Lower lobe of right lung (tissue), 2 donors: ENCODE data around the gene RAB2B. TPM values are rescaled to one million over a fixed set of nuclear protein-coding genes. Genes with fewer than 3 reads are reported as not detected.

ENCODE experiments used
- ATAC-seq, 2 donors: fragments of 200-7000 bp; cut with Tn5 transposase; one replicate each; pipeline ENCODE4 v1.9.1; 2020 to 2022; ENCODE audit warnings: mild to moderate bottlenecking in 2 of 2, moderate library complexity in 2 of 2
- DNase-seq: peaks from one replicate; pipeline ENCODE4 v3.0.0-alpha.2; 2020
- H3K27ac ChIP-seq: fragments of 200-600 bp; one replicate; pipeline ENCODE4 v1.8.0; 2022
- H3K27me3 ChIP-seq: fragments of 200-600 bp; one replicate; pipeline ENCODE4 v1.8.0; 2022; ENCODE audit warnings: low read depth
- H3K36me3 ChIP-seq: fragments of 200-600 bp; one replicate; pipeline ENCODE4 v1.8.0; 2022; ENCODE audit warnings: mild to moderate bottlenecking
- H3K4me1 ChIP-seq: fragments of 200-600 bp; one replicate; pipeline ENCODE4 v1.8.0; 2022
- H3K4me3 ChIP-seq: fragments of 200-600 bp; one replicate; pipeline ENCODE4 v1.8.0; 2022; ENCODE audit warnings: mild to moderate bottlenecking
- H3K9me3 ChIP-seq: fragments of 200-600 bp; one replicate; pipeline ENCODE4 v1.8.0; 2022
- intact Hi-C: fragments of 100-400 bp; cut with DNase I; formaldehyde crosslinking; loops from one replicate; pipeline ENCODE4 v1.11.0; 2022
- long read RNA-seq: library from polyadenylated mRNA; unstranded; transcript quantifications from one replicate; pipeline ENCODE4 v2.0.0, GENCODE V29; 2021
- total RNA-seq: library from RNA; stranded (reverse); fragmentation: NEBNext Ultra II Directional; extraction: Animal tissue kit (Norgen Biotek cat#: 25700); gene quantifications from one replicate; pipeline ENCODE4 v1.2.1, GENCODE V29; 2021
- TF ChIP-seq, protein P1 (sequence below): fragments of 200-600 bp; IDR thresholded peaks from one replicate; pipeline ENCODE4 v1.8.0; 2022; ENCODE audit warnings: antibody characterized with exemption, mild to moderate bottlenecking
- donor health status: DM: no; HTN: yes; CAD: no; lungs with severe emphysema.

Gene RAB2B
- 30.7 TPM for total RNA-seq
- long read RNA-seq, partial matches to known transcripts = 0 of 11 reads
- long read RNA-seq, other reads (novel, unspliced or antisense) = 10 of 11 reads

DNA sequence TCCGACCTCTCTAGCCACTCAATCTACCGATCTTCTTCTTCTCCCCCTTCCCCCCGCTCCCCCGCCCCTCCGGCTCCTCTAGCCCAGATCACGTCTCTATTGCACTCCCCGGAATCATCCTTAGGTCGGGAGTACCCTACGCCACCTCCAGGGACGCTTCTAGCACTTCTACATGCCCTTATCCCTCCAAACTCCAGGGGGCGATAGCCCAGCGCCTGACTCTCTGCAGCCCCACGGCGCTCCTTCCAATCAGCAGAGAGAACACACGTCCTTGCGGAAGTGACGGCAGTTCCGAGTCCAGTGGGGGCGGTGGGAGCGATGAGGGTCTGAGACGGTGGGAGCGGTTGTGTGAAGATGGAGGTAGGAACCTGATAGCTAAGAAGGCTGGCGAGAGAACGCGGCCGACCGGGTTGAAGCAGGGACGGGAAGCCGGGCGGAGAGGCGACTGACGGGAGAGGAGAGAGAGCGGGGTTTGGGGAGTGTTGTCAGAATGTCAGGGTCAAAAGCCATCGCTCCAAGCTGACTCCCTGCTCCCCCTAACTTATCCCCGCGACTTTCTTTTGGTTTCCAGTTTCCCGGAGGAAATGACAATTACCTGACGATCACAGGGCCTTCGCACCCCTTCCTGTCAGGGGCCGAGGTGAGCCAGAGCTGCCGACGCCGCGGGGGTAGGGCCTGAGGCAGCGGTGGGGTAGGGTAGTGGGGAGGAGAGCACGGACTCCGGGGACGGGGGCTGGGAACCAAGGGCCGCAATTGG, at the start of gene RAB2B, which contains the start of gene TOX4:
Gene RAB2B, minus strand, starts transcription at position 35 of the 757 bp plus-strand sequence. CDS start 87 bp downstream, outside the sequence.
Gene TOX4, plus strand, starts transcription at position 271 of the 757 bp plus-strand sequence. Its CDS starts 84 bp downstream, at position 355.
- H3K36me3 ChIP-seq = peaks cover 45% of the 10 kb centered on the region
- ATAC-seq = peak; percentile 98 to 100
- intact Hi-C loops = no loop called here
- no peaks in the 10 kb centered on the region for H3K9me3 ChIP-seq
- peak within 1 kb of the TSS; percentile 87 for H3K27ac ChIP-seq
- peak within 1 kb of the TSS; percentile 80 for H3K4me3 ChIP-seq
- peak; percentile 95 for DNase-seq
- TF ChIP-seq, protein P1, sequence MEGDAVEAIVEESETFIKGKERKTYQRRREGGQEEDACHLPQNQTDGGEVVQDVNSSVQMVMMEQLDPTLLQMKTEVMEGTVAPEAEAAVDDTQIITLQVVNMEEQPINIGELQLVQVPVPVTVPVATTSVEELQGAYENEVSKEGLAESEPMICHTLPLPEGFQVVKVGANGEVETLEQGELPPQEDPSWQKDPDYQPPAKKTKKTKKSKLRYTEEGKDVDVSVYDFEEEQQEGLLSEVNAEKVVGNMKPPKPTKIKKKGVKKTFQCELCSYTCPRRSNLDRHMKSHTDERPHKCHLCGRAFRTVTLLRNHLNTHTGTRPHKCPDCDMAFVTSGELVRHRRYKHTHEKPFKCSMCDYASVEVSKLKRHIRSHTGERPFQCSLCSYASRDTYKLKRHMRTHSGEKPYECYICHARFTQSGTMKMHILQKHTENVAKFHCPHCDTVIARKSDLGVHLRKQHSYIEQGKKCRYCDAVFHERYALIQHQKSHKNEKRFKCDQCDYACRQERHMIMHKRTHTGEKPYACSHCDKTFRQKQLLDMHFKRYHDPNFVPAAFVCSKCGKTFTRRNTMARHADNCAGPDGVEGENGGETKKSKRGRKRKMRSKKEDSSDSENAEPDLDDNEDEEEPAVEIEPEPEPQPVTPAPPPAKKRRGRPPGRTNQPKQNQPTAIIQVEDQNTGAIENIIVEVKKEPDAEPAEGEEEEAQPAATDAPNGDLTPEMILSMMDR = peak; percentile 87
- H3K27me3 ChIP-seq = no peaks in the 10 kb centered on the region
- H3K4me1 ChIP-seq = peaks cover 29% of the 10 kb centered on the region

- TF ChIP-seq, protein P1 = no peak
- H3K27me3 ChIP-seq = no peaks in the 10 kb centered on the region
- DNase-seq (peak; percentile 83), ATAC-seq (peak; percentile 93 to 94)
- intact Hi-C loops = no loop called here
- H3K9me3 ChIP-seq = no peaks in the 10 kb centered on the region
- peaks cover 22% of the 10 kb centered on the region for H3K4me1 ChIP-seq
- no peaks in the 10 kb centered on the region for H3K36me3 ChIP-seq
- peak within 1 kb of the TSS; percentile 66 for H3K4me3 ChIP-seq
- H3K27ac ChIP-seq = peak within 1 kb of the TSS; percentile 41
These were observed 49.4 kb upstream of the RAB2B start, which contains the start of gene SALL2 for GRCh38 chr14:21525962-21526671. SALL2 (minus strand) TSS chr14:21526346; CDS start chr14:21526127, 219 bp downstream.

DNA sequence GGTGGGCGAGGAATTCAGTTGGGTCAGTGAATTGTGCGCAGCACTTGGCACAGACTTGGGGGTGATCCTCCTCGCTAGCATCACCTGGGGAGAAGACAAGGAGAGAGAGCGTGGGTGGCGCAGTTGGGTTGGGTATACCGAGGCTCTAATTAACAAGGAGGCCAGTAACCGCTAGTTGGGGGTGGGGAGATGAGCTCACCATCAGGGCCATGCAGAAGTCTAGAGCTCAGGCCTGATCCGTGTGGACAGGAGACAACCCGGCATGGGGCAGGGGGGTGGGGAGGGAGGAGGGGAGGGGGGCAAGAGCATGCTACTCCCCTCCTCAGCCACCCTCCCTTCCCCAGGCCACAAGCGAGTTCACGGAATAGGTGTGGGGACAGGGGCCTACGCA, 48.8 kb upstream of the RAB2B start:
- H3K9me3 ChIP-seq = no peaks in the 10 kb centered on the region
- H3K27ac ChIP-seq = peak overlapping the region; percentile 41
- ATAC-seq (peak; percentile 10 to 28), DNase-seq (no peak)
- TF ChIP-seq, protein P1 = no peak
- intact Hi-C loops = no loop called here
- peak overlapping the region; percentile 66 for H3K4me3 ChIP-seq
- peaks cover 22% of the 10 kb centered on the region for H3K4me1 ChIP-seq
- H3K27me3 ChIP-seq = no peaks in the 10 kb centered on the region
- no peaks in the 10 kb centered on the region for H3K36me3 ChIP-seq

DNA sequence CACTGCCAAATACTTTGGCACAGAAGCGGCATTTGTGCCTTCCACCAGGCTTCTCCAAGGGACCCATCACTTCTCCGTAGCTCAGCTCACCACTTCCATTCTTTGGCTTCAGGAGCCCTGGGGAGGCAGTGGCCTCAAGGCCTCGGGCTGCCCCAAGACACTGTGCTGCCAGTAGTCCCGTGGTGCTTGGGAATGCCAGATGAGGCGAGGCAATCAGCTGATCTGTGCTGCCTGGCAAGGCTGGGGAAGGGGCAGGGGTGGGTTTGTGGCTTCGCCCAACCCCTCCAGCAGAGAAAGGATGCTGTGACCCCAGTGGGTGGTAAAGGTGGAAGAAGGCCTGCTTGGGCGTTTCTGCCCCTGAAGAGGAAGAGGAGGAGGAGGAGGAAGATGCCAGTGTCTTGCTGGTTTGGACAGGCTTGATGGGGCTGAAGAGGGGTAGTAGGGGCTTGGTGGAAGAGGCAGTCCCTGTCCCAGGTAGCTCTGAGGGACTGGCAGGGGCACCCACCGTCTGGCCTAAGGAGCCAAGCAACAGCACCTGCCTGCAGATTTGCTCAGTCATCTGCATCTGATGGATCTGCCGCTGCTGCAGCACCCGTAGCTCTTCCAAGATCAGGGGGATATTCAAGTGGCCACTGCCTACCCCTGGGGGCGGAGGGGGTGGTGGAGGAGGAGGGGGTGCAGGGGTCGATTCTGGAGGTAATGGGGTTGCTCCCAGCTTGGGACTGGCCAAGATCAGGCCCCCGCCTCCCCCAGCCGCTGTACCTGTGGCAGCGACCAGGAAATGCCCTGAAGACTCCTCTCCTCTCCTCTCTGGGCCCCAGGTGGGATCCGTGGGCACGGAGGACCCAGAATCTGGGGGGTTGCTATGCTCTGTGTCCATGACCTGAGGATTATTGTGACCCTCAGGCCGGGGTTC, 48.1 kb upstream of the RAB2B start:
- DNase-seq = no peak
- intact Hi-C loops = no loop called here
- no peaks in the 10 kb centered on the region for H3K9me3 ChIP-seq
- H3K27me3 ChIP-seq = no peaks in the 10 kb centered on the region
- peaks cover 22% of the 10 kb centered on the region for H3K4me1 ChIP-seq
- TF ChIP-seq, protein P1 = no peak
- H3K4me3 ChIP-seq = peak overlapping the region; percentile 66
- no peak overlapping the region for H3K27ac ChIP-seq
- H3K36me3 ChIP-seq = no peaks in the 10 kb centered on the region
- no peak for ATAC-seq

GRCh38 chr14:21523203-21523602, 46.4 kb upstream of the RAB2B start:
- Histone ChIP-seq H3K27ac (no peak overlapping the region), H3K27me3 (no peaks in the 10 kb centered on the region), H3K36me3 (no peaks in the 10 kb centered on the region), H3K9me3 (no peaks in the 10 kb centered on the region), H3K4me1 (peaks cover 22% of the 10 kb centered on the region), H3K4me3 (no peak overlapping the region)
- no peak for DNase-seq
- no peak for ATAC-seq
- intact Hi-C loops = no loop called here
- TF ChIP-seq, protein P1 = no peak
